Measurements from ENCODE around the gene POM121.
"Not testable (repeated sequence)": the region's sequence is repeated elsewhere in the genome, so short reads cannot be mapped to it uniquely, and the experiment has no call there.

DNA sequence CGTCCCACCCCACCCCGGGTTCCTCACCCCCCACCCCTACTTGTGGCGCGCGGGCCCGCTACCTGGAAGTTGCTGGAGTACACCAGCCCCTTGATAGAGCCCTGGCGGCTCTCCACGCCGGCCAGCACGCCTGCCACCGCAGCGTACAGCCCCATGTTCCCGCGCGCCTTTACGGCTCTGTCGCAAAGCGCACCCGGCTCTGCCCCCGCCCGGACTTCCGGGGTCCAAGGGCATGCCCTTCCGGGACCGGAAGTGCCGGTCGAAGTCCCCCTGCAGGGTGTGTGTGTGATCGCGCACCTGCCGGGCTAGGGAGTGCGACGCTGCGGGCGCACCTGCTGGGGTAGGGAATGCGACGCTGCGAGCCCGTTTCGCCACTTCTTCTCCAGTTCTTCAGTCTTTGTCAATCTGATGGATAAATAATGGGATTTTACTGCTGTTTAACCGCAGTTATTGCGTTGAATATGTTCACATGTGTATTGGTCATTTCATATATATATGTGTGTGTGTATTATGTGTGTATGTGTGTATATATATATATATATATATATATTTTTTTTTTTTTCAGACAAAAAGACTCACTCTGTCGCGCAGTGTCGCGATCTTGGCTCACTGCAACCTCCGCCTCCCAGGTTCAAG, 29.8 kb downstream of the POM121 start:
- TF ChIP-seq FOXK2 (IDR thresholded peaks at IDR 0.05); SP1 (IDR thresholded peaks at IDR 0.05); HDGF (IDR thresholded peaks at IDR 0.05; ENCODE audit: borderline replicate concordance); TARDBP (IDR thresholded peaks at IDR 0.05); NFRKB (IDR thresholded peaks at IDR 0.05); ZNF384 (IDR thresholded peaks at IDR 0.05); ELF4 (IDR thresholded peaks at IDR 0.05); LEF1 (IDR thresholded peaks at IDR 0.05; ENCODE audit: borderline replicate concordance); FOXM1 (IDR thresholded peaks at IDR 0.05; ENCODE audit: borderline replicate concordance); FOXA1 (IDR thresholded peaks at IDR 0.05); BHLHE40 (IDR thresholded peaks at IDR 0.05; ENCODE audit: borderline replicate concordance); ARNT (IDR thresholded peaks at IDR 0.05): not testable (repeated sequence)
